Muscle of arm (tissue), 14 donors: ENCODE data around the gene VSIG10L. TPM values are rescaled to one million over a fixed set of nuclear protein-coding genes. Genes with fewer than 3 reads are reported as not detected.

Source experiments
- DNase-seq: peaks from one replicate; pipeline ENCODE4 v3.0.0-alpha.2; 2013
- long read RNA-seq, 11 donors: transcript quantifications; one replicate each; lab custom pipeline, GENCODE V29; 2026
- polyA plus RNA-seq, 12 donors: library from polyadenylated mRNA; unstranded; fragments of 120-200 nt; gene quantifications; one replicate each; pipeline ENCODE4 v1.2.1, GENCODE V29; 2013; ENCODE audit not compliant: insufficient read length in 12 of 12

VSIG10L gene
- polyA plus RNA-seq: 1 to 10 TPM in 7 of 12 donors, under 1 TPM in 3, not detected in 2; 0.74 to 2.2 (median 1.2) TPM
- long read RNA-seq, donor 1: 0 reads
- long read RNA-seq, donor 2: 0 reads
- long read RNA-seq, donor 3: 0 reads
- long read RNA-seq, donor 4: 0 reads
- long read RNA-seq, donor 5: 0 reads
- long read RNA-seq, donor 6: 0 reads
- long read RNA-seq, donor 7: 0 reads
- long read RNA-seq, donor 8: 0 reads
- long read RNA-seq, donor 9: 0 reads
- long read RNA-seq, donor 10: 0 reads
- long read RNA-seq, donor 11: 0 reads

GRCh38 chr19:51341976-51342580 is at the start of gene VSIG10L:
VSIG10L (minus strand) TSS chr19:51342139; CDS start chr19:51342124, 15 bp downstream.
- DNase-seq: no peak

GRCh38 chr19:51391073-51391611 is 49.2 kb upstream of the VSIG10L start:
- no peak for DNase-seq

- DNase-seq: no peak
Observed at GRCh38 chr19:51389143-51389542, 47.2 kb upstream of the VSIG10L start.

GRCh38 chr19:51387924-51388389 is 46.0 kb upstream of the VSIG10L start, which contains the start of gene LIM2:
LIM2 (minus strand) TSS chr19:51387974; CDS start chr19:51387443, 531 bp downstream.
- DNase-seq: no peak

- no peak for DNase-seq
Observed at GRCh38 chr19:51386882-51387520, 45.1 kb upstream of the VSIG10L start.

GRCh38 chr19:51382004-51382403 is 40.1 kb upstream of the VSIG10L start:
- no peak for DNase-seq

GRCh38 chr19:51380379-51380778 is 38.4 kb upstream of the VSIG10L start:
- no peak for DNase-seq

- no peak for DNase-seq
Observed at GRCh38 chr19:51377422-51377821, 35.5 kb upstream of the VSIG10L start.

- DNase-seq: no peak
Observed at GRCh38 chr19:51375504-51376221, 33.7 kb upstream of the VSIG10L start.

GRCh38 chr19:51372649-51373504 is 30.9 kb upstream of the VSIG10L start, which contains the start of gene NKG7:
NKG7 (minus strand) TSS chr19:51372654; CDS start chr19:51372535, 119 bp downstream.
- no peak for DNase-seq

GRCh38 chr19:51372021-51372648 is 30.2 kb upstream of the VSIG10L start:
- no peak for DNase-seq

- DNase-seq: no peak
Observed at GRCh38 chr19:51371186-51371690, 29.3 kb upstream of the VSIG10L start.

- no peak for DNase-seq
Observed at GRCh38 chr19:51370230-51370629, 28.3 kb upstream of the VSIG10L start.

GRCh38 chr19:51368366-51369282 is 26.7 kb upstream of the VSIG10L start, which contains the start of gene CLDND2:
CLDND2 (minus strand) TSS chr19:51369003; CDS start chr19:51368577, 426 bp downstream.
- no peak for DNase-seq

- peak; percentile 99 for DNase-seq
Observed at GRCh38 chr19:51367565-51368365, 25.8 kb upstream of the VSIG10L start.

GRCh38 chr19:51367255-51367564 is 25.3 kb upstream of the VSIG10L start:
- no peak for DNase-seq

- DNase-seq: peak; percentile 97
Observed at GRCh38 chr19:51366389-51367254, 24.7 kb upstream of the VSIG10L start.
